ENCODE measurements around the gene PRDX6.
"Not testable (repeated sequence)": the region's sequence is repeated elsewhere in the genome, so short reads cannot be mapped to it uniquely, and the experiment has no call there.

PRDX6 gene

GRCh38 chr1:173499729-173500128 lies 22.6 kb downstream of the PRDX6 start:
- DNase-seq (ENCODE audit: low read depth) = no peak

DNA sequence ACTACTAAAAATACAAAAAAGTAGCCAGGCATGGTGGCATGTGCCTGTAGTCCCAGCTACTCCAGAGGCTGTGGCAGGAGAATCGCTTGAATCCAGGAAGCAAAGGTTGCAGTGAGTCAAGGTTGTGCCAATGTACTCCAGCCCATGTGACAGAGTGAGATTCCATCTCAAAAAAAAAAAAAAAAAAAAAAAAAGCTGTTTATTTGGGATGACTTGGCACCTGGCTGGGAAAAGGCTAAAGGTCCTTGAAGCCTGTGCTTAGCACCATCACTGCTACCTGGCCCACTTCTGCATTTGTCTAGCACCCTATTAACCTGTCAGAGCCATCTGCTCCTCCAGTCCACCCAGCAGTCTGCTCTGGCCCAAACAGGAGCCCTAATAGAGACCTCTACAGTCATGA lies 25.0 kb downstream of the PRDX6 start:
- no peak for DNase-seq (ENCODE audit: low read depth)

GRCh38 chr1:173503391-173503790 lies 26.3 kb downstream of the PRDX6 start:
- DNase-seq (ENCODE audit: low read depth) = no peak

DNA sequence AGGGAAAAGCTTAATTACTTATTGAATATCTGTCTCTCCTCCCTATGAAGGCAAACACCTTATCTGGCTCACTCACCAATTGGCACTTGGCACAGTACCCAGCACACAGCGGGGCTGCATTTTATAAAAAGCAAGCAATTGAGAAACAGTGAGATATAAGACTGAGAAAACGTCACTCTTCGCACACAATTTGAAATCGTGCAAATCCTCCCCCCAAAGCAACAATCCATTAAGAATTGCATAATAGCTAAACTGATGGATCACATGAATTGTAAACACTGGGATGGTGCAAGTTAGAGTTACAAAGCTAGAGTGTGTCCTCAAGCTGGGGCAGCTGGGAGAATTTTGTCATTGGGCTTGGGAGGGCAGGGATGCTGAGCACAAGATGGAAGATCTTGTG lies 27.1 kb downstream of the PRDX6 start:
- no peak for DNase-seq (ENCODE audit: low read depth)

DNA sequence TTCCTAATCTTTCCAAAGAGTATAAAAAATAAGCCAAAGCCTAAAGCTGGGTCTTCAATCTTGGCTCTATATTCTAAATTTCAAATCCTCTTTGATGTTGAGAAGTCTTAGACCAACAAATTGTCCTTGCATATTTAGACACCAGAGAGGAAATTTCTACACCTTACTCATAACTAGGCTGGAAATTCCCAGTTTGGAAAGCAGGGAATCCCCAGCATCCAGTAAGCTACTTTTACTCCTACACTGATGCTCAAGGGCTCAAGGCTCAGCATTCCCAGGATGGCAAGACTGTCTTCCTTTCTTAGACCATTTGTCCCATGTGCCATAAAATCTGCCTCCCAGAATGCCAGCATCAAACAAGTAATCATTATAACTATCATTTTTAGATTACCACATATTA lies 28.3 kb downstream of the PRDX6 start:
- DNase-seq (ENCODE audit: low read depth) = no peak

DNA sequence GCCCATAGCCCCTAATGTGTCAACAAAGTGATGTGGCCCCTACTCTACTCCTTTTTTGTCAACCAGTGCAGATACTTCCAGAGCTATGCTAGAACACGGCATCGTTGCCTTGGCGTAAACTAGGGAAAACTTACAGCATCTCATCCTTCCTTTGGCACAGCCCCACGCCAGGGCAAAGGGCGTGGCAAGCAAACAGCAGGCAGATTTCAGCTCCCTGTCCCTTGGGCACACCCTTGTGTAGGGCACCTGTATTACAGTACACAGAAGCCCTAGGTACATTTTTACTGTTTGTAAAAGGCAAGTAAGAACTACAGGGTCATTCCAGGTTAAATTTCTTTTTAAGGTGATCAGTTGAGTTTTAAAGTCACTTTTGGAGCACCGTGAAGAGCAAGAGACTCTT lies 29.3 kb downstream of the PRDX6 start:
- no peak for DNase-seq (ENCODE audit: low read depth)

- DNase-seq (ENCODE audit: low read depth) = no peak
Measured at GRCh38 chr1:173507205-173507846, 30.2 kb downstream of the PRDX6 start.

DNA sequence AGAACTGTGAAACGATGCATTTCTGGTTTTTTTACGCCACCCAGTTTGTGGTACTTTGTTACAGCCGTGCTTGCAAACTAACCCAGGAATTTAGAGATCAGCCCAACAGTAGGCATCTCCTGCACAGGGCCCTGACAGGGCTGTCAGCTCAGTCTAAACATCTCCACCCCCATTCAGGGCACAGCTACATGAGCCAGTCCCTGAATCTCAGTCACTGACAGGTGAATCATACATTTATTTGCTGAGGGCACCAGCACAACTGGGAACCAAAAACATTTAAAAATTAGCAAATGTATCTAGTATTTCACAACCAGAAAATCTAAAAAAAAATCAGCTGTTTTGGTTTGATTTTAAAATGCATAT lies 30.7 kb downstream of the PRDX6 start:
- no peak for DNase-seq (ENCODE audit: low read depth)

GRCh38 chr1:173508541-173508940 lies 31.4 kb downstream of the PRDX6 start:
- no peak for DNase-seq (ENCODE audit: low read depth)

- no peak for DNase-seq (ENCODE audit: low read depth)
Measured at GRCh38 chr1:173509797-173510196, 32.7 kb downstream of the PRDX6 start.

GRCh38 chr1:173514503-173514902 lies 37.4 kb downstream of the PRDX6 start:
- not testable (repeated sequence) for DNase-seq (ENCODE audit: low read depth)

DNA sequence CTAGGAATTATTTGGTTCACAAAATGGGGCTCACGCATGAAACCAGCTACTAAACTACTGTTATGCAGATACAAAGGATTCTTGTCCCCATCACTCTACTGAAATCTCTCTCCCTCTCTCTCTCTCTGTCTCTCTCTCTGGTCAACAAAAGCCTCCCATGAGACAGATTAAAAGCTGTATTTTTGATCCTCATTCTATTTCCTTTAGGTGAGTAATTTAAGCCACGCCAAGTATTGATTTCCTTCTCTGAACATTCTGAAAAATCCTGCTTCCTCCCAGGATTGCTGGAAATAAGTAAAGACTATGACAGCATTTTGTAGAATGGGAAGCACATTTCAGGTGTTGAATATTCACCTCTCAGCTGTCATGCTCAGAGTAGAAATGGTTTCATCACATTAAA lies 43.7 kb downstream of the PRDX6 start:
- DNase-seq (ENCODE audit: low read depth) = no peak

DNA sequence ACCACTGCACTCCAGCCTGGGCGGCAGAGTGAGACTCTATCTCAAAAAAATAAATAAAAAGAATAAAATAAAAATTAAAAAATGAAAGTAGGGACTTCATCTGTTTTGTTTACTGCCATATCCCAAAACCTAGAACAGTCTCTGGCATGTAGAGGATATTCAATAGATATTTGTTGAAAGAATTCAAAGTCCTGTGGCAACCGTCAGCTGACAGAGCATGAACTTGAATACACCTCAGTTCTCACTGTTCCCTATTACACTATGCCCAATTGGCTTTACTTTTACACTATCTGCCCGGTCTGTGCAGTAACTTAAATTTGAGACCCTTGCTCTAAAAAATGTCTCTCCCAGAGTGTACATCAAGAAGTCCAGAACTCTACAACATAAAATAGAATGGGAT lies 46.2 kb downstream of the PRDX6 start:
- no peak for DNase-seq (ENCODE audit: low read depth)

- DNase-seq (ENCODE audit: low read depth) = no peak
Measured at GRCh38 chr1:173525926-173526325, 48.8 kb downstream of the PRDX6 start.

DNA sequence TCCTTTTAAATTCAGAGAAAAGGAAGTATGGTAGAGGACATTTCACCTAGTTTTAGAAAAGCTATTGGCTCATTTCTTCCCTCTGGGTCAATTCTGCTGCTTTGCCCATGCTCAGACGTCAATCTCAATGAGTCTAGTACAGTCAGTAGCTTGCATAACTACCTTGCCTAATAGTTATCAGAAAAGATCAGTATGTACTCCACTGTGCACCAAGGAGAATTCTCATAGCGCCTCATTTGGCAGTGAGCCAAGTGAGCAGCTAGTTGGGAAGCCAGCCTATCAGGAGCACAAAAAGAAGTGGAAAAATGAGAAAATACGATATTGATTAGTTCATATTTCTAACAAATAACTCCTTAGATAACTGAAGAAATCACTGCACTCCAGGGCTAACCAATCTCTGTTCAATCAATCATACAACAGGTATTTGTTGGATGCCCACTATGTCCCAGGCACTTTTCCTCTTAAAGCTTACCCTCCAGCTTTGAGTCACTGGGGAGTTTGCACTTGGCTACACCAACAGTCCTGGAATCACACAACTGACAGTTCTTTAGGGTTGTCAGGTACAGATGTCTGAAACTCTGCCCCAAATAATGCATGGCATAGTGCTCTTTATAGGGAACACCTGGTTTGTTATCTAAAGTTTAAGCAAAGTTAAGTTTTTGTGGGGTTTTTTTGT lies 50.2 kb downstream of the PRDX6 start:
- DNase-seq (ENCODE audit: low read depth) = no peak

DNA sequence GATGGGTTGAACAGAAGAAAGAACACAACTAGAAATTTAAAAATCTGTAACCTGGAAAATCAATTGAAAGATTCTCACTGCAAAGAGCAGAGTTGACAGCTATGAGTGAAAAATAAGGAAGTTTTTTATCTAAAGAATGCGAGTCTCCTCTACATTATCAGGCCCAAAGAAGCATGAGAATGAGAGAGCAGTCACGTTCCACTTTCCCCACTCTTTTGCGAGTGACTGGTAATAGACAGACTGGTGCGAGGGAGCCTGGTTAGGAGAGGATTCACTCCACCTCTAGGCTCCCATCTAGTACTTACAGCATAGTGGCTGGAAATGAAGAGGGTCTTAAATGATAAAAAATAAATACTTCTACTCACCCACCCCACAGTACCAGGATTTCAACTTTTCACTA lies 52.0 kb downstream of the PRDX6 start:
- no peak for DNase-seq (ENCODE audit: low read depth)

DNA sequence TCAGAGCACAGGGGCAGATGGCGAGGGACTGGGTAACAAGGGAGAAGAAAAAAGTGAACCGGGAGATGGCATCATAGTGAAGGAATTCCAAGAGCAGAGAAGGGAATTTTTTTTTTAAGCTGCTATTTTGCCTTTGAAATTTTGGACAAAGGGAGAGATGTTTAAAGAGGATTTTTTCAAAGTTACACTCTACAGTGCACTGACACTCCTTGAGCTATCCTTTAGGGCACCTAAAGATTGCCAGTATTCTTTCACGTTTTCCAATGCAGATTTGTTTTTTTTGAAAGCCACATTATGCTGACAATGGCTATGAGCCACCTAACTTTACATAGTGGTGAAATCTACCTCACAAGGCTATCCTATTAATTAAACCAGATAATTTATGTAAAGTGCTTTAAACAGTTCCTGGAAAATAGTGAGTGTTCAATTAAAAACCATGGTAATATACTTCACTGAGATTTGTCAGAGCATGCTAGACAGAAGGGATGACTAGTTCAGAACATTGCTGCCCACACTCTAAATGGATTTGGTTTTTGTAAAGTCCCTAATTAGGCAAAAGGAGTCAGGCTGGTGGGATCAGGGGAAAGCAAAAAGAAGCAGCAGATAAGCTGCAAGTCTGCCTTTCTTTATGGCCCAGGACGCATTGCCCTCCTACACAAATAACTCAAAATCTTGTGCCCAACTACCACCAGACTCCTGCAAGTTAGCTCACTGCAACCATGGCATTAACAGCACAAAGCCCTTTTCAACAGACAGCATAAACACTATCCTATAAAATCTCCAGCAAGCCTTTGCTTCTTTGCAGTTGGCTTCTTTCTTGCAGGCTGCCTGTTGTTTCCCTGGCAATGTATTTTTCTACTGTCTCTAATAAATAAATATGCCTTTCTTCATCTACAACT lies 53.9 kb downstream of the PRDX6 start:
- no peak for DNase-seq (ENCODE audit: low read depth)

DNA sequence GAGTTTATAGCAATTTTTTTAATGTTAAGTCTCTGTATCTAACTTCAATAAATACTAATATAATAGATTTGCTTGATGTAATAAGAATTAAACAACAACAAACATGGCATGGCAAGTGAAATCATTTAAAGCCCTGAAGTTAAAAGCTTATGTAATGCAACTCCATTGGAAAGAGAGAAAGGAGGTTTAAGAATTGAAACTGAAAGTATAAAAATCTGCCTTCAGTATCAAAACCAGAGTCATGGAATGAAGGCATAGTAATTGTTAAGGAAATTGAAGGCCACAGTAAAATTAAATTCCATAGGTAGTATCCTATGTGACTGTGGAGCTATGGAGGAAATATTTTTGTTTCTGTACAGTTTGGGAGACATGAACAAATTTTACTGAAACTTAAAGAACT lies 55.1 kb downstream of the PRDX6 start:
- no peak for DNase-seq (ENCODE audit: low read depth)

DNA sequence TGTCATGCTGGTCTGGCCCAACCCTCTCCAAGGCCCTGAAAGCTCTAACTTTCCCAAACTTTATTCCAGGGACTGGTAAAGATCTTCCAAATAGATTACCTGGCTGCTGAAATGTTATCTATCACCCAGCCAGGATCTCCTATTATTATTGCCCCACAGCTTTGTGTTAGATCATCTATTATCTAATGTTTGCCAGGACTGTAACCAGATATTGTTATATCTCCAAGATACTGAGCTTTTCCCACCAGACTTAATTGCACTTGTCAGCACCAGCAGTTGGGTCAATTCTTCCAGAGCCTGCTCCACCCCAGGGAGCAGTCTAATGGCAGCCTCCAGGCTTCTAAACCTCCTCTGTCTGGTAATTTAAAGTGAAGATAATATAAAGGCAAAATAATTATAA lies 59.1 kb downstream of the PRDX6 start:
- no peak for DNase-seq (ENCODE audit: low read depth)
